Measurements from ENCODE around the gene WNT7B.

DNA sequence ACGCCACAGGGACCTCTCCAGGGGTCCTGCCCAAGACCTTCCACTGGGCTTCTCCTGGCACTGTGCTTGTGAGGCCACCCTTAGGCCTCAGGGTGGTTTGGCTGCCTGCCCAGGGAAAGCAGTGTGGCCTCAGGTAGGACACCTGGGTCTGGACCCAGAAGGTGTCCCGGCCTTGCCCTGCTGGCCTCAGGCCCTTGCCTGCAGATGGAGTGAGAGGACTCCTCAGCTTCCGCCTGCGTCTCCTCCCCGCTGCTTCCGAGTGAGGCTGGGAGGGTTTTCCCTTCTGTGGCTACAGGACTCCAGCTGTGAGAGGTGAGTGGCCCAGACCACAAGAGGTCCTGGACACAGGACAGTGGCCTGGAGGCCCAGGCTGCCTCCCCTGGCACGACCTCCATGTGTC is 60.4 kb downstream of the WNT7B start:
- TF ChIP-seq, protein P1, sequence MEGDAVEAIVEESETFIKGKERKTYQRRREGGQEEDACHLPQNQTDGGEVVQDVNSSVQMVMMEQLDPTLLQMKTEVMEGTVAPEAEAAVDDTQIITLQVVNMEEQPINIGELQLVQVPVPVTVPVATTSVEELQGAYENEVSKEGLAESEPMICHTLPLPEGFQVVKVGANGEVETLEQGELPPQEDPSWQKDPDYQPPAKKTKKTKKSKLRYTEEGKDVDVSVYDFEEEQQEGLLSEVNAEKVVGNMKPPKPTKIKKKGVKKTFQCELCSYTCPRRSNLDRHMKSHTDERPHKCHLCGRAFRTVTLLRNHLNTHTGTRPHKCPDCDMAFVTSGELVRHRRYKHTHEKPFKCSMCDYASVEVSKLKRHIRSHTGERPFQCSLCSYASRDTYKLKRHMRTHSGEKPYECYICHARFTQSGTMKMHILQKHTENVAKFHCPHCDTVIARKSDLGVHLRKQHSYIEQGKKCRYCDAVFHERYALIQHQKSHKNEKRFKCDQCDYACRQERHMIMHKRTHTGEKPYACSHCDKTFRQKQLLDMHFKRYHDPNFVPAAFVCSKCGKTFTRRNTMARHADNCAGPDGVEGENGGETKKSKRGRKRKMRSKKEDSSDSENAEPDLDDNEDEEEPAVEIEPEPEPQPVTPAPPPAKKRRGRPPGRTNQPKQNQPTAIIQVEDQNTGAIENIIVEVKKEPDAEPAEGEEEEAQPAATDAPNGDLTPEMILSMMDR (IDR thresholded peaks at IDR 0.05; ENCODE audit: low read length), result no peak
- TF ChIP-seq EZH2 (optimal IDR thresholded peaks at IDR 0.05; ENCODE audit: low read depth, low read length), result no peak

Measured in MM.1S (cell line).